KMS-11 (cell line): ENCODE data around the gene CTNNA2.

Experiments
- H2AFZ ChIP-seq: fragments of 200-600 bp; sonication (generic); 2 replicates; pipeline ENCODE4 v1.6.1; 2016; ENCODE audit warnings: antibody characterized with exemption, mixed run types, low read depth
- H3K27ac ChIP-seq: fragments of 200-600 bp; sonication (generic); 2 replicates; pipeline ENCODE4 v1.6.1; 2016; ENCODE audit warnings: mild to moderate bottlenecking, mixed run types
- H3K27me3 ChIP-seq: fragments of 200-600 bp; sonication (generic); 2 replicates; pipeline ENCODE4 v1.6.1; 2017; ENCODE audit warnings: mild to moderate bottlenecking, low read depth, mixed run types, moderate library complexity; ENCODE audit not compliant: insufficient read depth
- H3K36me3 ChIP-seq: fragments of 200-600 bp; sonication (generic); 2 replicates; pipeline ENCODE4 v1.6.1; 2017; ENCODE audit warnings: mild to moderate bottlenecking, mixed run types; ENCODE audit not compliant: insufficient read depth
- H3K4me1 ChIP-seq: fragments of 200-600 bp; sonication (generic); 2 replicates; pipeline ENCODE4 v1.6.1; 2016; ENCODE audit warnings: mild to moderate bottlenecking, low read depth, mixed run types; ENCODE audit not compliant: poor library complexity, severe bottlenecking
- H3K4me2 ChIP-seq: fragments of 200-600 bp; sonication (generic); 2 replicates; pipeline ENCODE4 v1.7.0; 2016; ENCODE audit warnings: mild to moderate bottlenecking, mixed run types
- H3K4me3 ChIP-seq: fragments of 200-600 bp; sonication (generic); IDR thresholded peaks from 2 replicates; pipeline ENCODE4 v1.6.1; 2017; ENCODE audit warnings: low read depth, low read length, mixed read lengths; ENCODE audit not compliant: insufficient read depth
- H3K79me2 ChIP-seq: fragments of 200-600 bp; sonication (generic); 2 replicates; pipeline ENCODE4 v1.6.1; 2016; ENCODE audit warnings: low read depth, mixed run types; ENCODE audit not compliant: insufficient read depth
- H3K9ac ChIP-seq: fragments of 200-600 bp; sonication (generic); 2 replicates; pipeline ENCODE4 v1.6.1; 2016; ENCODE audit warnings: mild to moderate bottlenecking, mixed run types
- H4K20me1 ChIP-seq: fragments of 200-600 bp; sonication (generic); 2 replicates; pipeline ENCODE4 v1.6.1; 2016; ENCODE audit warnings: mild to moderate bottlenecking, mixed run types; ENCODE audit not compliant: insufficient read depth
- CTCF ChIP-seq: fragments of 200-600 bp; sonication (generic); conservative IDR thresholded peaks from 2 replicates; pipeline ENCODE4 v1.6.1; 2017; ENCODE audit warnings: low read depth, mild to moderate bottlenecking, antibody characterized with exemption, low read length, moderate library complexity, mixed read lengths

Gene CTNNA2

DNA sequence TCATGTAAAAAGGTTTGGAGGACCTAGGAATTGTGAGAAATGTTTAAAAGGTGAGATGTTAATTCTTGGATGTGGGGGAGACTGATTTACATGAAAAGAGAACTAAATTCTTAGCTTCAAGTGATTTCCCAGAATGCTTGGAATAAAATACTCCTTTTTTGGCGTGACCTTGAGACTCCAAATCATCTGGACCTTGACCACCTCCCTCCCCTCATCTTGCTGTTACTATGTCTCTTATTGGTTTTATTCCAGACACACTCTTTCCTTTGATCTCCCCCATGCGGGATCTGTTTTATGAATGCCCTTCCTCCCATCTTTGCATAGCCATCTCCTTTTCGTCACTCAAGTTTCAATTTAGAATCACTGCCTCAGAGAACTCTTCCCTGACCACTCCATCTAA, 811.7 kb downstream of the CTNNA2 start:
- no peaks in the 10 kb centered on the region for H3K36me3 ChIP-seq
- H3K4me1 ChIP-seq: no peaks in the 10 kb centered on the region
- TF ChIP-seq CTCF: no peak
- no peak overlapping the region for H3K4me3 ChIP-seq
- H3K27me3 ChIP-seq: no peaks in the 10 kb centered on the region
- H3K27ac ChIP-seq: no peak overlapping the region
- H3K4me2 ChIP-seq: no peak overlapping the region
- H4K20me1 ChIP-seq: no peaks in the 10 kb centered on the region
- H2AFZ ChIP-seq: no peak overlapping the region
- H3K9ac ChIP-seq: no peak overlapping the region
- no peaks in the 10 kb centered on the region for H3K79me2 ChIP-seq

DNA sequence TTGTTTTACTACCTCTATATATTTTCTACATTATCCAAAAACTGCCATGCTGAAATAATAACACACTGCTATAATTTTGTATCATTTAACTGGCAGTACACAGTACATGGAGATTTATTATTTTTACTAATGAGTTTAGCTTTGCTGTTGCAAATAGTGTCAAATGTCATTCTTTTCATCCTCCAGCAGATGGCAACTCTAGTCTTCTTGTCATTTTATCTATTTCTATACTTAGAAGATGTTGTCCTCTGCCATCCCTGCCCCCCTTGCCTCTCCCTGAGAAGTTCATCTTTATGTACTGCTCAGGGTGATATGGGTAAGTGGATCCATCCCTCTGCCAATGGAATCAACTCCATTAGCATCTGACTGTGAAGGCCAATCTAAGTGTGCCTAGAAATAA, 813.4 kb downstream of the CTNNA2 start:
- no peaks in the 10 kb centered on the region for H3K36me3 ChIP-seq
- H3K27ac ChIP-seq: no peak overlapping the region
- H3K4me2 ChIP-seq: no peak overlapping the region
- no peaks in the 10 kb centered on the region for H3K4me1 ChIP-seq
- peak; percentile 63 for TF ChIP-seq CTCF
- H3K4me3 ChIP-seq: no peak overlapping the region
- no peak overlapping the region for H3K9ac ChIP-seq
- no peaks in the 10 kb centered on the region for H4K20me1 ChIP-seq
- H3K27me3 ChIP-seq: no peaks in the 10 kb centered on the region
- H2AFZ ChIP-seq: no peak overlapping the region
- H3K79me2 ChIP-seq: no peaks in the 10 kb centered on the region

DNA sequence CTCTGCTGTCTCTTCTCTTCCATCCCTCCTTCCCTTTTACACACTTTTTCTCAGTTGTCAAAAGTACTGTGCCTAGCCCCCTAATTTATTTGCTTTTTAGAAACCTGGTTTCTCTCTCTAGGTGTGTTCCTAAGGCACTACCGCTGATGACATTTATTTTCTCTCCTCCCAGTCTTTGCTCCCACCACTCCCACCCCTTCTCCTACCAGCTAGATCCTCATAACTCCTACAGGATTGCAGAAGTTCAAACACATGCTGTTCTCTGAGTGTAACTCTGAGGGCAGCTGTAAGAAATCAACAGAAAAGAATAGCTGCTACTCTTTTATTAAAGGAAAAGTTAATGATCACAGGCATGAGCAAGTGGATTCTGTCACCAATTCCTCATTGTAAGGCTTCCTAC, 814.0 kb downstream of the CTNNA2 start:
- H3K9ac ChIP-seq: no peak overlapping the region
- no peak overlapping the region for H3K4me3 ChIP-seq
- H2AFZ ChIP-seq: no peak overlapping the region
- H3K4me1 ChIP-seq: no peaks in the 10 kb centered on the region
- no peak for TF ChIP-seq CTCF
- no peaks in the 10 kb centered on the region for H3K79me2 ChIP-seq
- no peaks in the 10 kb centered on the region for H4K20me1 ChIP-seq
- no peaks in the 10 kb centered on the region for H3K36me3 ChIP-seq
- no peaks in the 10 kb centered on the region for H3K27me3 ChIP-seq
- H3K4me2 ChIP-seq: no peak overlapping the region
- no peak overlapping the region for H3K27ac ChIP-seq

GRCh38 chr2:80328159-80328571, 815.3 kb downstream of the CTNNA2 start:
- no peaks in the 10 kb centered on the region for H4K20me1 ChIP-seq
- H3K36me3 ChIP-seq: no peaks in the 10 kb centered on the region
- H3K27me3 ChIP-seq: no peaks in the 10 kb centered on the region
- H3K9ac ChIP-seq: no peak overlapping the region
- H3K27ac ChIP-seq: no peak overlapping the region
- H3K4me1 ChIP-seq: no peaks in the 10 kb centered on the region
- H3K79me2 ChIP-seq: no peaks in the 10 kb centered on the region
- no peak overlapping the region for H3K4me3 ChIP-seq
- TF ChIP-seq CTCF: no peak
- H3K4me2 ChIP-seq: no peak overlapping the region
- no peak overlapping the region for H2AFZ ChIP-seq

DNA sequence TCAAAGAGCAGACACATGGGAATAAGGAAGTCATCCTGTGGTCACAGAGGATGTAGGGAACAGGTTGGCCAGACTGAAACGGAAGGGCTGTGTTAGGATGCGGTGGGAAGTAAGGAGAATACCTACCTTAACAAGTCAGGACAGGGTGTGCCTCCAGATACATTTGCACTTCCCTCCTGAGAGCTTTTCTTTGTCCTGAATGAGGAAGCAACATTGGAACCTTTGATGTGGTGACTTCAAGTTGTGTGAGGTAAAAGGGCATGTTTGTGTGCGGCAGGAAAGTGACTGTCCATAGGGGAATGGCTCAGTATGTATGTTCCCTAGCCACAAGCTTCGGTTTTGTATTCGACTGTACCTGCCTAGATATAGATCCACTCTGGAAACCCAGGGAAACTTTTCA, 816.6 kb downstream of the CTNNA2 start:
- no peaks in the 10 kb centered on the region for H4K20me1 ChIP-seq
- no peak overlapping the region for H3K4me2 ChIP-seq
- no peak overlapping the region for H2AFZ ChIP-seq
- no peak overlapping the region for H3K27ac ChIP-seq
- H3K79me2 ChIP-seq: no peaks in the 10 kb centered on the region
- H3K4me1 ChIP-seq: no peaks in the 10 kb centered on the region
- H3K4me3 ChIP-seq: no peak overlapping the region
- no peaks in the 10 kb centered on the region for H3K27me3 ChIP-seq
- no peak overlapping the region for H3K9ac ChIP-seq
- no peak for TF ChIP-seq CTCF
- no peaks in the 10 kb centered on the region for H3K36me3 ChIP-seq
